ENCODE measurements around the gene APOBEC3G. TPM values are rescaled to one million over a fixed set of nuclear protein-coding genes. Genes with fewer than 3 reads are reported as not detected.

The APOBEC3G gene
- total and polyA plus RNA-seq, 2 donors (not counting 1 experiment from before 2014, with no cell fraction given), result 14.3 to 22.1 TPM

GRCh38 chr22:39083212-39084165 is 6.4 kb downstream of the APOBEC3G start:
- Histone ChIP-seq H3K4me2 (ENCODE audit: extremely low read depth, insufficient read depth, low read length) (no peak overlapping the region), H3K9me3 (ENCODE audit: control insufficient read depth, insufficient read depth, low read depth, low read length) (no peaks in the 10 kb centered on the region), H3K4me3 (replicated peaks in 1 of 4; ENCODE audit: control extremely low read depth in 1 of 4, insufficient read depth in 1 of 4, low read depth in 3 of 4, low read length in 4 of 4) (no peak overlapping the region), H4K20me1 (ENCODE audit: control insufficient read depth, extremely low read depth, insufficient read depth, low read length) (no peaks in the 10 kb centered on the region), H3K27me3 (ENCODE audit: control insufficient read depth, insufficient read depth, low read length) (no peaks in the 10 kb centered on the region), H3K79me2 (ENCODE audit: control insufficient read depth, insufficient read depth, low read length) (no peaks in the 10 kb centered on the region), H3K36me3 (ENCODE audit: control insufficient read depth, insufficient read depth, low read length) (no peaks in the 10 kb centered on the region), H3K9ac (ENCODE audit: insufficient read depth, low read length) (no peak overlapping the region), H2AFZ (ENCODE audit: low read length) (no peak overlapping the region), H3K27ac (ENCODE audit: insufficient read depth, low read length) (no peak overlapping the region), H3K4me1 (ENCODE audit: control insufficient read depth, extremely low read depth, insufficient read depth, low read length) (no peaks in the 10 kb centered on the region)
- TF ChIP-seq EZH2 (IDR thresholded peaks at IDR 0.05; ENCODE audit: low read length, missing control alignments), result no peak
- TF ChIP-seq, protein P1, sequence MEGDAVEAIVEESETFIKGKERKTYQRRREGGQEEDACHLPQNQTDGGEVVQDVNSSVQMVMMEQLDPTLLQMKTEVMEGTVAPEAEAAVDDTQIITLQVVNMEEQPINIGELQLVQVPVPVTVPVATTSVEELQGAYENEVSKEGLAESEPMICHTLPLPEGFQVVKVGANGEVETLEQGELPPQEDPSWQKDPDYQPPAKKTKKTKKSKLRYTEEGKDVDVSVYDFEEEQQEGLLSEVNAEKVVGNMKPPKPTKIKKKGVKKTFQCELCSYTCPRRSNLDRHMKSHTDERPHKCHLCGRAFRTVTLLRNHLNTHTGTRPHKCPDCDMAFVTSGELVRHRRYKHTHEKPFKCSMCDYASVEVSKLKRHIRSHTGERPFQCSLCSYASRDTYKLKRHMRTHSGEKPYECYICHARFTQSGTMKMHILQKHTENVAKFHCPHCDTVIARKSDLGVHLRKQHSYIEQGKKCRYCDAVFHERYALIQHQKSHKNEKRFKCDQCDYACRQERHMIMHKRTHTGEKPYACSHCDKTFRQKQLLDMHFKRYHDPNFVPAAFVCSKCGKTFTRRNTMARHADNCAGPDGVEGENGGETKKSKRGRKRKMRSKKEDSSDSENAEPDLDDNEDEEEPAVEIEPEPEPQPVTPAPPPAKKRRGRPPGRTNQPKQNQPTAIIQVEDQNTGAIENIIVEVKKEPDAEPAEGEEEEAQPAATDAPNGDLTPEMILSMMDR (conservative IDR thresholded peaks at IDR 0.05 in 1 of 2, IDR thresholded peaks at IDR 0.05 in 1 of 2; ENCODE audit: low read depth in 1 of 2, low read length in 2 of 2), result no peak
- DNase-seq (ENCODE audit: low read depth in 2 of 2), result no peak

DNA sequence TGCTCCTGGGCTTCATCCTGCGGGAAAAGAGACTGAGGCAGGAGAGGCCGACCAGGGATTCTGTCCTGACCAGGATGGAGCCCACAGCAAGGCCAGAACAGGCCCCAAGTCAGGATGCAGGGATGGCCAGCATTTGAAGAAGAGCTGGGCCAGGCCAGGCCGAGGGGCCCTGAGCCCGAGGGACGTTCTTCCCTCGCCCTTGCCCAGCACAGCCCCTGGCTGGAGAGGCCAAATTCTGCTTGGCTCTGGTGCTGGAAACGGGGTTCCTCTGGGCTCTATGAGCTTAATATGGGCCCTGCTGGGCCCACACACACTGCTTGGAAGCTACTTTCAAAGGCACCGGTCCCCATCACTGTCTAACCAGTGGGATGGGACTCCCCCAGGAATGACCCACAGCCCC is 7.6 kb downstream of the APOBEC3G start:
- H3K27ac ChIP-seq (ENCODE audit: insufficient read depth, low read length), result no peak overlapping the region
- no peak for DNase-seq (ENCODE audit: low read depth in 2 of 2)
- no peaks in the 10 kb centered on the region for H4K20me1 ChIP-seq (ENCODE audit: control insufficient read depth, extremely low read depth, insufficient read depth, low read length)
- H3K9ac ChIP-seq (ENCODE audit: insufficient read depth, low read length), result no peak overlapping the region
- H3K27me3 ChIP-seq (ENCODE audit: control insufficient read depth, insufficient read depth, low read length), result no peaks in the 10 kb centered on the region
- no peak overlapping the region for H2AFZ ChIP-seq (ENCODE audit: low read length)
- H3K9me3 ChIP-seq (ENCODE audit: control insufficient read depth, insufficient read depth, low read depth, low read length), result no peaks in the 10 kb centered on the region
- H3K4me2 ChIP-seq (ENCODE audit: extremely low read depth, insufficient read depth, low read length), result no peak overlapping the region
- H3K79me2 ChIP-seq (ENCODE audit: control insufficient read depth, insufficient read depth, low read length), result no peaks in the 10 kb centered on the region
- no peaks in the 10 kb centered on the region for H3K4me1 ChIP-seq (ENCODE audit: control insufficient read depth, extremely low read depth, insufficient read depth, low read length)
- no peak overlapping the region for H3K4me3 ChIP-seq (replicated peaks in 1 of 4; ENCODE audit: control extremely low read depth in 1 of 4, insufficient read depth in 1 of 4, low read depth in 3 of 4, low read length in 4 of 4)
- H3K36me3 ChIP-seq (ENCODE audit: control insufficient read depth, insufficient read depth, low read length), result no peaks in the 10 kb centered on the region
- TF ChIP-seq EZH2 (IDR thresholded peaks at IDR 0.05; ENCODE audit: low read length, missing control alignments), result no peak
- TF ChIP-seq, protein P1 (conservative IDR thresholded peaks at IDR 0.05 in 1 of 2, IDR thresholded peaks at IDR 0.05 in 1 of 2; ENCODE audit: low read depth in 1 of 2, low read length in 2 of 2), result no peak

DNA sequence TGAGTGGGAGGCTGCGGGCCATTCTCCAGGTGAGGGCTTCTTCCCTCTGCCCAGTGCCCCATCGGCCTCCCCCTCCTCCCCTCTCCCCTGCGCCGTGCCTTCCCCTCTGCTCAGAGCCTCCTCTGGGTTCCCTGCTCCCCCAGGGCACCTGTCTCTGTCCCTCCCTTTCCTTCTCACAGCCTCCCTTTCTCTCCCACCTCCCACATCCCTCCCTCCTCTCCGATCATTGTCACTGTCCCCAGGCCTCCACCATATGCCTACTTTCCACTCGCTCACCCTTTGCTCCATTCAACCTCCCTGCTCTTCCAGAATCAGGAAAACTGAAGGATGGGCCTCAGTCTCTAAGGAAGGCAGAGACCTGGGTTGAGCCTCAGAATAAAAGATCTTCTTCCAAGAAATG is 10.0 kb downstream of the APOBEC3G start:
- Histone ChIP-seq H2AFZ (ENCODE audit: low read length) (no peak overlapping the region), H3K36me3 (ENCODE audit: control insufficient read depth, insufficient read depth, low read length) (no peaks in the 10 kb centered on the region), H3K27me3 (ENCODE audit: control insufficient read depth, insufficient read depth, low read length) (peaks cover 2% of the 10 kb centered on the region), H3K27ac (ENCODE audit: insufficient read depth, low read length) (no peak overlapping the region), H3K4me3 (replicated peaks in 1 of 4; ENCODE audit: control extremely low read depth in 1 of 4, insufficient read depth in 1 of 4, low read depth in 3 of 4, low read length in 4 of 4) (no peak overlapping the region), H3K4me2 (ENCODE audit: extremely low read depth, insufficient read depth, low read length) (no peak overlapping the region), H3K4me1 (ENCODE audit: control insufficient read depth, extremely low read depth, insufficient read depth, low read length) (no peaks in the 10 kb centered on the region), H3K9ac (ENCODE audit: insufficient read depth, low read length) (no peak overlapping the region), H4K20me1 (ENCODE audit: control insufficient read depth, extremely low read depth, insufficient read depth, low read length) (no peaks in the 10 kb centered on the region), H3K9me3 (ENCODE audit: control insufficient read depth, insufficient read depth, low read depth, low read length) (no peaks in the 10 kb centered on the region), H3K79me2 (ENCODE audit: control insufficient read depth, insufficient read depth, low read length) (no peaks in the 10 kb centered on the region)
- DNase-seq (ENCODE audit: low read depth in 2 of 2), result no peak
- TF ChIP-seq, protein P1 (conservative IDR thresholded peaks at IDR 0.05 in 1 of 2, IDR thresholded peaks at IDR 0.05 in 1 of 2; ENCODE audit: low read depth in 1 of 2, low read length in 2 of 2), result no peak
- TF ChIP-seq EZH2 (IDR thresholded peaks at IDR 0.05; ENCODE audit: low read length, missing control alignments), result no peak
